ENCODE measurements around the gene FGF14.

The FGF14 gene

DNA sequence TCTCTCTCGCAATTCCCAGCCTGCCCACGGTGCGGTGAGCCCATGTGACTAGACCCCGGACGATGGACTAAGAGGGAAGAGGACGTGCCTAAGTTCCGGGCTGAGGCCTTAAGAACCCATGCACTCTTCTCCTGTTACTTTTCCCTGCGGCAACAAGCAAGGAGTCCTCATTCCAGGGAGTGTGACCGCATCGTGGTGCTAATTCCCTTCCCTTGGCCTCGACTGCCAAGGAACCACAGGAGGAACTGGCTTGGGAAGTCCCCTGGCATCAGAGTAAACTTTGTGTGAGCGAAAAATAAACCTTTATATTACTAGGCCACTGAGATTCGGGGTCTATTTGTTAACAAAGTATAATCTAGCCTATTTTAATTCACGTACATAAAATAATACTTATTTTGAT, 34.0 kb downstream of the FGF14 start:
- no peak for DNase-seq (ENCODE audit: low read depth)

DNA sequence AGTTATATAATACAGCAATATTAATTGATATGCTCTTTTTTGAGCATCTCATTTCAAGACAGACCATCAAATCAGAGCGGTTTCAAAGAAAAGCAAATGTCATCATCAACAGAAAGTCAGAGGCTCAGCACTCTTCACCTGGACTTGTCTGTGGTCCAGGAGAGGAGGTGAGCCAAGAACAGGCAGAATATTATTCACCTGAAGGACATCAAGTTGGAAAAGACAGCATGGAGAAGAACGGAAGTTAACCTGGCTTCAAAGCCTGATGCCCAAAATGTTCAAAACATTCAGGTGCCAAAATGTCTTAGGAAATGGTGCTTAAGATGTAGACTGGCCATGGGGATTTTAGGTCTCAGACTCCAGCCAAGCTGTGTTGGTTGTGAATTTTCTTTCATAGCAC, 40.7 kb downstream of the FGF14 start:
- DNase-seq (ENCODE audit: low read depth): no peak

DNA sequence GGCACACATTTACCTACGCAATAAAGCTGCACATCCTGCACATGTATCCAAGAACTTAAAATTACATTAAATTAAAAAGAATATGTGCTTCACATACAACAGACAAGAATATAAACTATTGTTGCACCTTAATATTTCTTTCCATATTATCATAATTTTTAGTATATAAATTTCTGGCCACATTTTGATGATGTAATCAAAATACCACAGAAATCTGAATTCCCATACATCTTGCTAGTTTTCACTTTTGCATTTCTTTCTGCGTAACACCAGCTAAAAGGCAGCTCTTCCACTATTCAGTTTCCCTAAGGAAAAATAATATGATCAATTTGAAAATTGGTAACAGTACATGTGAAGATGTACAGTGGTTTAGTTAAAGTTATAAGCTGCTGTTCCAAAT, 42.6 kb downstream of the FGF14 start:
- no peak for DNase-seq (ENCODE audit: low read depth)

DNA sequence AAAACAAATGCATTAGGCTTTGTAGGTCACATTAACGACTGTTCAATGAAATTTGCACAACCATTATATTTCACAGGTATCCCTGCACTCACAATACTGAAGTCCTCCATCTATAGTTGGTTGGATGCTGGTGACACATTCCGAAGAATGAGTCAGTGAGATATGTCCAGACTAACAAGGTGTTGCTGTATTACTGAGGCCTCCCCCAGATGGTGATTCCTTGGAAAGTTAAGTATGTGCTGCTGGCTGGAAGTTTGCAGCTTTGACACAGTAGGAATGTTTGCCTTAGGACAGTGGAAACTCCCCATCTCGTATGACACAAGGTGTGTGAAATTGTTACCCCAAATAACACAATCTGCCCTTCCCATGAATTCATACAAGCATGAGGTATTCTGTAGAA, 46.6 kb downstream of the FGF14 start:
- no peak for DNase-seq (ENCODE audit: low read depth)

DNA sequence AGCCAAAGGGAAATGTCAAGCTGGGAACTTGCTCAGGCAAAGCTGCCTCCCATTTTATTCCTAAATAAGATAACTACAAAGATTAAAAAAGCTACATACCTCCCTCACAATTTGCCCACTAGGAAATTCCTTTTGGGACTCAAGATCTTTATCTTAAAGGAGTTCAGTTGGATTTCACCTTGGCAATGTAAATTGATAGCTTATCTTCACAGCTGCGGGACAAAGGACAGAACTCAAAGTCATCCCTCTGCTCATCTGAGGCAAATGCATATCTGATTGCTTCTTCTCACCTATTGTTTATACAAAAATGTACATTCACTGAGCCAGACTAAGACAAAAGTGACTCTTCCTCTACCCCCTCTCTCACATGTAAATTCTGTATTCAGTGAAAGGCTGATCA, 47.8 kb downstream of the FGF14 start:
- no peak for DNase-seq (ENCODE audit: low read depth)

DNA sequence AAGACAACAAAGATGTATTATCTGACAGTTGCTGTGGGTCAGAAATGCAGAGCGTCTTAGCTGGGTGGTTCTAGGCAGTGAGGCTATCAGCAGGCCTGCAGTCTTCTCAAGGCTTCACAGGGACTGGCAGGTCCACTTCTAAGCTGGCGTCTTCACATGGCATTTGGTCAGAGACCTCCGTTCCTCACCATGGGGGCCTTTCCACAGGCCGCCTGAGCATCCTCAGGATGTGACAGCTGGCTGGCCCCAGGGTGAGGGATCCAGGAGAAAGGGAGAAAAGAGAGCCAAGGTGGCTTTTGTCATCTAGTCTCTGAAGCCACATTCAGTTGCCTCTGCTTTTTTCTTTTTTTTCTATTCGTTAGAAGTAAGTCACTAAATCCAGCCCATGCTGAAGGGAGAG, 50.3 kb downstream of the FGF14 start:
- no peak for DNase-seq (ENCODE audit: low read depth)

DNA sequence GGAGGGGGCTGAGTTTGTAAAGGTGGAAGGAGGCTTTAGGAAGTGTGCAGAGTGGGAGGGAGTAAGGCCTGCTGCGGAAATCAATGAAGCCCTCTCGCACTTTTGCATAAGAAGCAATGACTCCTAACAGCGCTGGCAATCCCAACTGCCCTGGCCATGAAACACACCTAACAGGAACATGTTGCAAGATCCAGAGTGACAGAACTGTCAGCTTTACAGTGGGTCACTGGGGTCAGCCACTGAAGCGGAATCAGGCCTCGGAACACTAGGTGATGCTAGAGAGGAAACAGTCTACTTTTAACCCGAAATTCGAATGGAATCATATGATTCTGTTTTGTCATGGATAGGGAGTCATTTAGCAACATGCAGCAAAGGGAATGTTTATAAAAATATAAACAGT, 54.4 kb downstream of the FGF14 start:
- no peak for DNase-seq (ENCODE audit: low read depth)

DNA sequence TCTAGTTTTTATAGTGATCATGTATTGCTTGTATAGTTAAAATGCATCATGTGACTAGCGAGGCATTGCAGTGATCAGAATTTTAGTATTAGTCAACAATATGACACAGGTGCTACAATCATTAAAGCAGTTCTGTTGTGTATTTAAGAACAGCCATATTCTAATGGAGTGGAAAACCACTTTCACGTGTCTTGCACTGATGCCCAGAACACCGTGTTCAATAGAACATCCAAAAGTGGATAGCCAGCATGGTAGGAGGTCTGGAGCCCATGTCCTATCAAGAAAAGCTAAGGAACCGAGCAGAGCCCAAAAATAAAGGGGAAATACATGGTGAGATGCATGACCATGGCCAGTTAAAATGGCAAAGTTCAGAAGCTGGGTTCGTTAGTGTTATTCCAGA, 55.1 kb downstream of the FGF14 start:
- DNase-seq (ENCODE audit: low read depth): no peak

DNA sequence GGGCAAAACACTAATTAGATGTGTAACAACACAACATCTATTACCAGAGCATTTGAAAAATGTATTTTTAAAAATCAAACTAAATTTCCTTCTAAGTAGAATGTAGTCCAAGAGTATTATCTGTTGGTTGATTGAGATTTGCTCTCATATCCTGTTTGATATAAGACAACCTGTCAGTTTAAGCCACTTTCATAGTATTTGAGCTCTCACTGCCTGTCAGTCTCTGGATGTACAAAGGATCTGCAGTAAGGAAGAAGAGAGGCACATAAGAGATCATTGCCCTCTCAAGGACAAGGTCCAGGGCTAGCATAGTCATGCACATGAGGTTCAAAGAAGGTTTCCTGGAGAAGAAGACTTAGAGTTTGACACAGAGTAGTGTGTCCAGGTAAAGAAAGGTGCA, 57.4 kb downstream of the FGF14 start:
- no peak for DNase-seq (ENCODE audit: low read depth)

DNA sequence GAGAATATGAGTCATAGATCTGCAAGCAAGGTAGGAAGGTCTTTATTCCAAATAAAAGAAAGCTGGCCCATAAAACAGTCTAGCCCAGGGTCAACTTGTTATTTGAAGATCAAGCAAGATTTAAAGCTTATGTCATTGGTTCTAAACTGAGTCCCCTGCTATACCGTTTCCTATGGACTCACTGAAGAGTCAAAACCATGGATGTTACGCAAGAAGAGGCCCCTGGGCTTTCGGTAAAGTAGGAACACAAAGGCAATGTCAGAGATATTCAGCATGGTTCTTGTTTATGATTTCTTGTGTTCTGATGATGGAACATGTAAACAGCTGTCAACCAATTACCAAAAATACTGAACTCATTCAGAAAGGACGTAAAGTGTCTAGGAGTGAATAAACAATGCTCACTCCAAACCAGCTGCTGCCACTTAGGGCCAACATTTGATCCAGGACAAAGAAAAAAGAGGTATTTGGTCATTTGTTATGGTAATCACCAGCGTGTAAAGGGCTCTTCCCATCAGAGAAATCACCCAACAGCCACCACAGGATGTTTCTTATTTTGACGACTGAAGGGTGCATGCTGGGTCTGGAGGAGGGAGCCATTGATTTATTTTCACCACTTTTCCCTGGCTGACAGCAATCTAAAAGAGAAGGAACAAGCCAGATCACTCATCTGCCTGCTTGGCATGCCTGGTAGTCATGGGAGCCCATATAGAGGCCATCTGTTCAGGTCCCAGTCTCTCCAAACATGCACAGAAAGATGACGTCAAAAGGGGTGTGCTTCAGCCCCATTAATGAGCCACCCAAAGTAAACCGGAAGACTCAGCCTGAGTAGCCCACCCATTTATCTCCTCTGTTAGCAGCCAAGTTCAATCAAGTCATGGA, 68.3 kb downstream of the FGF14 start:
- DNase-seq (ENCODE audit: low read depth): no peak

DNA sequence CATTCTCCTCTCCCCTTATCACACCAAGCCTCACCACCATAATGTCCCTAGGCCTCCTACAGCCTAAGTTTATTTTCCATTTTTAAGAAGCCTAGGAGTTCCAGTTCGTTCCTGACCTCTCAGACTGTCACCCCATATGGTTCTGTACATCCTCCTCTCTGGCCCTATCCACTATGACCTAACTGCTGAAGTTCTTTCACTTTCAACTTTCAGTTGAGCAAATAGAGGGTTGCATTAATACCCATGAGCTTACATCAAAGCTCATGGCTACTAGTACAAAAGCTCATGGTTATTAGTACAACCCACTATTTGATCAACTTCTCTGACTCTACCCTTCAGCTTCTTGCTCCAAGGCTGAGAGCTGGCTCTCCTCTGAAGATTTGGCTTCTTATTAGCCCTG, 72.9 kb downstream of the FGF14 start:
- DNase-seq (ENCODE audit: low read depth): no peak

DNA sequence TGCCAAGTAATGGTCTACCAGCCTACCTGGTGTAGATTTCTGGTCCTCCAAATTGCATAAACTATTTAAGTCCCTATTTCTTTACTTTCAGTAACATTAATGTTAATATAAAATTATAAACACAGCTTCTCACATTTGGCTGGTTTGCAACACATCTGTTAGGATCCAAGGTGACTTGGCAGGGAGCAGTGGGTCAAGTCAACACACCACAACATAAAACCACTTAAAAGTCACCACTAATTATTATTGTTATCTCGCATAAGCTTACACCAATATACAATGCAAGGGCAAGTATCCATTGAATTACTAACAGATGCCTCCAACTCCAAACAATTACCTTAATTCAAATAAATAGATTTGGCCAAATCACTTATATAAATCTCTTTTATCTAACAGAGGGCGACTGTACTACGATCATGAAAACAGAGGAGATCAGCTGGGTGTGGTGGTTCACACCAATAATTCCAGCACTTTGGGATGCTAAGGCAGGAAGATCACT, 74.7 kb downstream of the FGF14 start:
- DNase-seq (ENCODE audit: low read depth): no peak

DNA sequence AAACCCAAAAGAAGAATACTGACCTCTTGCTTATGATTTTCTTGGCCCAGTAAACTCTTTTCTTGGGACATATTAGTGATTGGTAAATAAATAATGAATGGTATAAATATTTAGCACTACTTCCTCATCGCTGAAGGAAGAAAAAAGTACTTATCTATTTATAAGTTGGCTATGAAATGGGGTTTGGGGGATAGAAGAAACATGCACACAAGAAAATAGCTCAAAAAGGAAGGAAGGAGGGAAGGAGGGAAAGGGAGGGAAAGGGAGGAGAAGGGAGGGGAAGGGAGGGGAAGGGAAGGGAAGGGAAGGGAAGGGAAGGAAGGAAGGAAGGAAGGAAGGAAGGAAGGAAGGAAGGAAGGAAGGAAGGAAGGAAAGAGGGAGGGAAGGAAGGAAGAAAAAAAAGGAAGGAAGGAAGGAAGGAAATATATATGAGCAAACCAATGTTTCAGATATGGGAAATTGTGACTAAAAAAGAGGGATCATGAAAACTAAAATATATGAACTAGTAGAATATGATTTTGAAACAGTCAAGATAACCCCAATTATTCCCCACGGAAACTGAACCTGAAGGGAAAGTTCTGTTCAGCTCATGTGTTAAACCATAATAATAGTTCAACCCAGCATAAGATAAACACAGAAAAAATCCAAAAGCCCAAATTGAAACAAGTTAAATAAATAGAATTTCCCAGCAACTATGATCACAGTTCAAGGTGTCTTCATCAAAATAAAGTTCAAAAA, 75.3 kb downstream of the FGF14 start:
- DNase-seq (ENCODE audit: low read depth): no peak

DNA sequence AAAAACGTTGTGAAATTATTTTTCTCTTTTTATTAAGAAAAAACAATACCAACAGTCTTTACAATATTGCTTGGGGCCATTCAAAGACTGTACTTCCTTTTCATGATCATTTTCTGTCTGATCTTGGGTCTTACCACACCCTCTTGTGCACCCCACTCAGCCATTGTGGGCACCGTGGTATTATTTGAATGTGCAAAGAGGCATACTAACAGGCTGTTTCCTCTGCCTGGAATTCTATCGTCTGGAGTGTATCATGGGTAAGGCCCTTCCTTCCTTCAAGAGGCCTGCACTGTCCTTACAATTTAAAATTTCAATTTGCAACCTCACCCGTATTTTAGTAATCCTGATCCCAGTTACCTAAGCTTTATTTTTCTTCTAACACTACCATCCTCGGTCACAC, 76.5 kb downstream of the FGF14 start:
- no peak for DNase-seq (ENCODE audit: low read depth)

DNA sequence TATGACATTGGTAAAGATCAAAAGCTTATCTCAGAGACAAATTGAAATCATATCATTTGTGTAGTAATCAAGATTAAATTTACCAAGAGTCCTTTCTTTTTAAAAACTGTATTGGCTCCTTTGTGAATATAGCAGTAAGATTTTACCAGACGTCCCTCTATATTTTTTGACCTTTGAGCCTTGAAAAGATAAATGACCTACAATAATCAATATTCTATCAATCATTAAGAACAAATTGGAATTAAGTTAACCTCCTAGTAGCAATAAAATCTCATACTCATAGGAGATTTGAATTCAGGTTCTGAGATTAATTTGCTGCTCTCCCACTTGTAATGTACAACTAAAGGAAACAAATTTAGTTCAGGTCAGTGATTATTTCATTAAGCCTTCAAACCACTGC, 78.3 kb downstream of the FGF14 start:
- DNase-seq (ENCODE audit: low read depth): no peak

DNA sequence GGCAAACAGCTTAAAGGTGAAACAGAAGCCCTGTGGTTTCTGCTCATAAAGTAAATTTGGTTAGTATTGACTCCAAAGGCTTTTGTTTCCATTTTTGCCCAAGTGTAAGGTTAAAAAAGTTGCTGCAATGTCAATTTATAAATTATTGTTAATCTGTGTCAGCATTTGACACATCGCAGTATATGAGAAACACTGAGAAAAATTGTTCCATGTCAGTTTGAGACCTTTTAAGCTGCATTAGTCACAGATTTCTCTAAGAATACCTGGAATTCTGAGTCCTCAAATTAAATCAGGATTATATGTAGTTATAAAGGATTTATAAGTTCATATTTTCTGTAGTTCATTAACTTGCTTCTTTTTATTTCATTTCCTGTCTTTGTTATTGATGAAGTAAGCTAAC, 78.8 kb downstream of the FGF14 start:
- DNase-seq (ENCODE audit: low read depth): no peak

DNA sequence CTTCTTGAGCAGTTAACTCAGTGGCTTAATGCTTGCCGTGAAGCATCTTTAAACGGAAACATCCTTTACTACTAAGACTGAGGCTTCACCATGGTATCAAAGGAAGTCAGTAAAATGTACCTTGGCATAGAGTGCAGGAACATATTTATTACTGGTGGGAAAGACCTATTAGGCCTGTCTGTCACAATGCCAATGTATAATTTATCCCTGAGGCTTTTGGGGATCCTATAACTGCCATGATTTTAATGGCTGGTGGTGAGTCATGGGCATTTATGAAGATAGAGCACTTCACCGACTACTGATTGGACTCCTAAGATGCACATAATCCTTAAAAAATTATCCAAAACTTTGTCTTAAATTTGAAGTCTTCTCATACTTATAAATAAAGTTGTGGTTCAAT, 79.6 kb downstream of the FGF14 start:
- no peak for DNase-seq (ENCODE audit: low read depth)

DNA sequence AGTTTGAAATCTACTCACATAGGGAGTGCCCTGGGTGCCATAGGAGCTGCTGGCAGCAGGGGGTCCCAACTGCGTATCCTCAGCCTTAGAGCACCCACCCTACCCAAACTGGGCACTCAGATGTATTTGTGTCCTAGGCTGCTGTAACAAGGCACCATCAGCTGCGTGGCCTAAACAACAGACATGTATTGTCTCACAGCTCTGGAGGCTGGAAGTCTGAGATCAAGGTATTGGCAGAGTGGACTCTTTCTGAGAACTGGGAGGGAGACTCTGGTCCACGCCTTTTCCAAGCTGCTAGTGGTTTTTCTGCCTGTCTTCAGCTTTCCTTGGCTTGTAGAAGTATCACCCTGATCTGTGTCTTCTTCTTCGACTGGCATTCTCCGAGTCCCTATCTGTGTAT, 83.6 kb downstream of the FGF14 start:
- no peak for DNase-seq (ENCODE audit: low read depth)

DNA sequence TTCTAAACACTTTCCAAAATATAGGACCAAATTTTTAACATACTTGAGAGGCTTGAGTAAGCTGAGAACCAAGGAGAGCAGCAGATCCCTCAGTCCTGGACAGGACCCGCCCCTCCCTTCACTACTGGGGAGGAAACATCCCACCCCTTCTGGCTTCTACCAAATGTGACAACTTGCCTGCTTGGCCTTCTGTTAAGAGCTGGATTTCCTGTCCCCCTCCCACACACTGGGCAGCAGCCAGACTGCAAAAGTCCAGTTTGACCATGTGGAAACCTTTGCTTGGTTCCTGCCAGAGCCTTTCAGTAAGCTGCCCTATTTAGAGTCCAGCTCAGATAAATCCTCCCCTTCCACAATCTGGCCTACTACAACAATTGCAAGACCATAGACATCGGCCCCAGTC, 84.3 kb downstream of the FGF14 start:
- no peak for DNase-seq (ENCODE audit: low read depth)

DNA sequence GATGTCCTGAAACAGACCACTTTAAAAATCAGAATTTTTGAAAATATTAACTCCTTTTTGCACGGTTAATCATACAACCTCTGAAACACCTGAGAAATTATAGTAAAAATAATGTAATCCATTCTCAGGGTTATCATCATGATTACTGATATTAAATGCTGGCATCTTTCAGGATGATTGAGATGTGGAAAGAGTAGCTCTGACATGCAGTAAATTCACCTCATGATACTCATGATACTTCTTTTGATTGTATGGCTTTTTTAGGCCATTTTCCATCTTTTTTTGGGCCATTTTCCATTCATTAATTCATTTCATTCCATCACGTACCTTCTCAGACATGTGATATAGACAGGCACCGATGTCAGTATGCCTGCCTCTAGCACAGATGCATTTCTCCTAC, 85.1 kb downstream of the FGF14 start:
- no peak for DNase-seq (ENCODE audit: low read depth)

DNA sequence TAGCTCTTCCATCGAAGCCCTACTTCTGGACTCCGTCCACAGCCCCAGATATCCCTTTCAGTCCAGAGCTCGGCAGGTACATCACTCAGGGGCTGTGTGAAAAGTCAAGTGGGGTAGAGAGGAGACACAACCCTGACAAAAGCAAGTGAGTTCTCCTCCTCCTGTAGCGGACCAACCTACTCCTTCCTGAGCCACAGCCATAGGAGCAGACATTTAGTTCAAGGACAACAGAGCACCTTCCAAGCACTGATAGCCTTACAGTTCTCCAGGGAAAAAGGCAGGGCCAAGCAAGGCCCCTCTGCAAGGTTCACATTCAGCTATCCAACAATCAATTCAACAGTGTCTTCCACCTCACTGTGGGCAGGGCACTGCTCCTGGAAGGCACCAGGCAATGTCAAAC, 89.0 kb downstream of the FGF14 start:
- DNase-seq (ENCODE audit: low read depth): no peak

DNA sequence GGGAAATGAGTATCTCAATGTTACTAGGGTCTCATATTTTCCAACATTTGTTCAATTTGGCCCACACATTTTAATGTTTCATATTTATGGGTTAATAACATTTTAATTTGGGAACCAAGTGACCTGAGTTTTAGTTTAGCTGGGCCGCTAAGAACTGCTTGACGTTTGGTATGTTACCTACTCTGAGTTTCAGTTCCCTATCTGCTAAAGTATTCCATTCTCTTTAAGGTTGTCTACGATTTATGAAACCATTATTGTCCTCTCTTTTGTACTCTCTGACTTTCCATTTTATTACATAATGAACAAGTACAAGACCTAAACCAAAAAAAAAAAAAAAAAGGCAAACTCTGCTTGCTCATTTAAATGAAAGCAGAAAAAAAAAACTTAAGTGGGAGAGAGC, 89.9 kb downstream of the FGF14 start:
- no peak for DNase-seq (ENCODE audit: low read depth)

DNA sequence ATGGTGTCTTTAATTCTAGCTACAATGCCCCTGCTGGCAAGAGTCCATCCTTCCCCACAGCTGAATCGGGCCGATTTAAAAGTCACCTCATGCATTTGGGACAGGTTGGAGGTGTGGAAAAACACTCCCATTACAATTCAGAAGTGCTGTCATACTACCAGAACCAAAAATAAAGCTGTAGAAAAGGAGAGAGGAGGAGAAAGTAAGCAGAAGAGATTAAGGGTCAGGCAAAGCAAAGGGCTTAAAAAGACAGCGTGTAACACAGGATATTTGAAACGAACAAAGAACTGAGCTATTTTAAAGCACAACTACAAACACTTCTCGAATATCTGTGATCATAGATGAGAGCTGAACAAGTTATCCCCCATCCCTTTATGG, 90.4 kb downstream of the FGF14 start:
- no peak for DNase-seq (ENCODE audit: low read depth)
